ENCODE data around the gene GFRA1. TPM values are rescaled to one million over a fixed set of nuclear protein-coding genes. Genes with fewer than 3 reads are reported as not detected.

GFRA1 gene
- total and polyA plus RNA-seq, 2 of the 8 experiments (the other 6 are each of a cell fraction or from before 2014, with no cell fraction given) = 1.1 to 2.0 TPM

- TF ChIP-seq CHD7 (IDR thresholded peaks at IDR 0.05; ENCODE audit: insufficient replicate concordance, low read length) (no peak), NRF1 (IDR thresholded peaks at IDR 0.05; ENCODE audit: low read depth, low read length) (no peak), RFX5 (IDR thresholded peaks at IDR 0.05; ENCODE audit: borderline replicate concordance, low read depth, low read length) (no peak), CTCF (IDR thresholded peaks at IDR 0.05; ENCODE audit: control extremely low read depth in 1 of 3, insufficient read depth in 1 of 3, low read depth in 1 of 3, low read length in 3 of 3) (no peak)
These were observed 8.8 kb upstream of the GFRA1 start (continued) for GRCh38 chr10:116281775-116282174.
